Measurements from ENCODE around the gene FAM171A1.
"Not testable (repeated sequence)": the region's sequence is repeated elsewhere in the genome, so short reads cannot be mapped to it uniquely, and the experiment has no call there.

FAM171A1 gene

DNA sequence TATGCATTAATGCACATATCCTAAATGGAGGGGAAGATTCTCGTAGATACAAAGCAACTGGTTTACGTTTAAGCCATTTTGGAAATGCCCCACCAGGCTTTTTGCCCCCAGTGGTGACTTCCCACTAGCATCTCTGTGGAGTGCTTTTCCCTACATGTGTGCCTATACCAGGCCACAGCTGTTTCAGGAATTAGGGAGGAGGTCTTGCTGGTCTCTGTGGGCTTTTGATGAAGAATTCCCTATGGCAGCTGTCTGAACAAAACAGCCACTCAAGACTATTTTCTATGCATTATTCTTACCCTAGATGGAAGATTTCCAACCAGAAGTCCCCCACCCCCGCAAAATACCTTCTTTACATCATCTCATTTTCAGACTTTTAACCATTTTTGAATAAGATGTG is 150.6 kb downstream of the FAM171A1 start:
- H3K4me3 ChIP-seq (ENCODE audit: low read depth, low read length): no peak overlapping the region

DNA sequence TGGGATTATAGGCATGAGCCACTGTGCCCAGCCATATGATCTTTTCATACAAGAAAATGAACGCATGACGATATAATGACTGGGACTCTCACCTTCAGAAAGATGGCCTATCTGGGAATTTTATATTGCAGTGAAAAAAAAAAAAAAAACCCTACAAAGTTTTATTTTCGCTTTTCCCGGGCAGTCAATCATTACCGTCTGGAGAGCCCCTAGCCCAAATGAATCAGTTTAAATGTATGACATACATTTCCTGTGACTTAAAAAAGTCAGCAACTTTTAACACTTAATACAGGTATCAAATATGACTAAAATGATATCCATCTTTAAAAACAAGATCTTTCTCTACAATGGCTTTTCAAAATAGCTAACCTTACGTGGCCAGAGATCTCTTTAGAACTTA is 154.4 kb downstream of the FAM171A1 start:
- H3K4me3 ChIP-seq (ENCODE audit: low read depth, low read length): no peak overlapping the region

DNA sequence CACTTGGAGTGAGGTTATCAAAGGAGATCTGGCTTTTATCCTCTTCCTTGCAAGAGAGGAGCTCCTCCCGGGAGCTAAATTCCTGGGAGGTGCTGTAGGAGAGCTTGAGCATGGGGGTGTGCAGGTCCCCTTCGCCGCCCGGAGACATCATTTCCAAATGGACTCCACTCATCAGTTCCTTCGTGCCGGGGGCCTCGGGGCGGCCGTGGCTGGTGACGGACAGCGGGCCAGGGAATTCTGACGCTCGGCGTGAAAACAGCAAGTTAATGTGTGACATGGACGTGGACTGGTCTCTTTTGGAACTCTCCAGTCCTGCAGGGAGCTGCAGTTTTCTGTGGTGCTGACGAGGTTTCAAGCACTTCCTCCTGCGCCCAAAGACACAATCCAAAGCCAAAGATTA is 156.9 kb downstream of the FAM171A1 start:
- no peak overlapping the region for H3K4me3 ChIP-seq (ENCODE audit: low read depth, low read length)

DNA sequence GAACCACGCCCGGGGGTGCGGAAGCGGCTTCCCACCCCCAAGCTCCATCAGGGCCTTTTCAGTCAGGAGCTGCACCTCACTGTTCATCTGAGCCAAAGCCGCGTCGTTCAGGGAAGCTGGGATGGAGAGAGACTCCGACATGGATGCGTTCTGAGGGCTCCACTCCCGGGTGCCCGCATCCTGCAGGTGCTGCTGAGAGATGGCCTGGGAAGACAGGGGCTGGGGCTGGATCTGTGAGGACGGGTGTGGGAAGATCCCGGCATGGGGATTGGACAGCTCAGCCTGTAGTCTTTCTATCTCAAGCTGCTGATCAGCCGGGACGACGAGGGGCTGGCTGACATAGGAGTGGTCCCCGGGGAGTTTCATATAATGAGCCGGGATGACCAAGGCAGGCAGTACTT is 157.6 kb downstream of the FAM171A1 start:
- H3K4me3 ChIP-seq (ENCODE audit: low read depth, low read length): no peak overlapping the region

DNA sequence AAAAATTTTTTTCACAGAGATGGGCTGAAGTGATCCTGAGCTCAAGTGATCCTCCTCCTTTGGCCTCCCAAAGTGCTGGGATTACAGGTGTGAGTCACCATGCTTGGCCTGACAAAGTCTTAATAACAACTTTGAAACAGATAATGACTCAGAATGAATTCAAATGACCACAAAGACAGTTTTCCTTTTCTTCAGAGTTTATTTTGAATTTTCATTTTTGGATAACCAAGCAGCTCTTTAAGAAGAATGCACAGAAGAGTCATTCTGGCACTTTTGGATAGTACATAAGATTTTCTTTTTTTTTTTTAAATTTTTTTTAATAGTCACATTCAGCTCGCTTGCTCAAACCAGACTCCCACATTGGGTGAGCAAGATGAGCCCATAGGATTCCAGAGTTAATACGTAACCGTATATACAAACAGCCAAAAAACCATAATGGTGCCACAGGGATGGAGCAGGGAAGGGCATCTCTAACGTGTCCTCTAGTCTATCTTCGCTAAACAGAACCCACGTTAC is 159.6 kb downstream of the FAM171A1 start:
- H3K4me3 ChIP-seq (ENCODE audit: low read depth, low read length): no peak overlapping the region

DNA sequence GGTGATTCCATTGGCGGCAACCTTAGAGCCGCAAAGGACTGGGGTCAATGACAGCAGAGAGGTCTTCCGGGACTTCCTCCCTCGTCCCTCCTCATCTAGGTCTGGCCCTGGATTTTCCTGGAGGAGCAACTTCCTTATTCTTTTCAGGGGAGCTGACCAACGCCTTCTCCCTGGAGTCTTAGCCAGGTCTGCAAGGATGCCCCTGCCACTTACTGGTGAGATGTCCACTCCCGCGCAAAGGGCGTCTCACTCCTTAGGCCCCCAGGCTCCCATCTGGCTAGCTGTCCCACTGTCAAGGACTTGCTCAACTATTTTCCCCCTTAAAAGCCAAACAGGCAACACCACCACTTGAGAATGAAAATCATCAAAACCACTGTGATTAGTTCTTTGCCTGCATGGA is 160.6 kb downstream of the FAM171A1 start:
- no peak overlapping the region for H3K4me3 ChIP-seq (ENCODE audit: low read depth, low read length)

DNA sequence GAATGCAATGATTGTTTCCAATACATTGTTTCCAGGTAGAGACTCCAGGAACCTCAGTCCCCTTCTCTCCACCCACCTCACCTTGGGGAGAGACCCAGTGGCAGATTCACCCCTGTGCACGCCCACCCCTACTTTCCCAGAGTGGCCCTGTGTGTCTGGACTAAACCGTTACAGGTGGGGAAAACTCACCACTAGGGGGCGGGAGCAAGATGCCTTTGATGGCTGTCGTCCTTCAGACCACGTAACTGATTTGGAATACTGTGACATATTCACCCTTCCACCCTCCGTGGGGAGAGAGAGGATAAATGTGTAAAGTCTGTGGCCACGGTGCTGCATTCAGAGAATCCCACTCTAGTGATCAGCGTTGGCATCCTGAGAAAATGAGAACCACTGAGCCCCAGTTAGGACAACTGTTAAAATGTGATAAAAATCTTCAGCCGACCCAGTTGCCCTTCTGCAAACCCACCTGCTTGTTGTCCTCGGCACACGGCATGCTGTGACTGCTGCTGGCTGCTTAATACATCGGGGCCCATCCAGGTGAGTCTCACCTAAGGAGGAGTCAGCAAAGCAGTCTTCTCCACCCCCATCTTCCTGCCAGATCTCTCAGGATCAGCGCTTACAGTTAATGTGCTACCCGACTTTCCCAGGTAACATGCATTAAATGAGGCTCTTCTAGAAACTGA is 161.1 kb downstream of the FAM171A1 start:
- H3K4me3 ChIP-seq (ENCODE audit: low read depth, low read length): no peak overlapping the region

DNA sequence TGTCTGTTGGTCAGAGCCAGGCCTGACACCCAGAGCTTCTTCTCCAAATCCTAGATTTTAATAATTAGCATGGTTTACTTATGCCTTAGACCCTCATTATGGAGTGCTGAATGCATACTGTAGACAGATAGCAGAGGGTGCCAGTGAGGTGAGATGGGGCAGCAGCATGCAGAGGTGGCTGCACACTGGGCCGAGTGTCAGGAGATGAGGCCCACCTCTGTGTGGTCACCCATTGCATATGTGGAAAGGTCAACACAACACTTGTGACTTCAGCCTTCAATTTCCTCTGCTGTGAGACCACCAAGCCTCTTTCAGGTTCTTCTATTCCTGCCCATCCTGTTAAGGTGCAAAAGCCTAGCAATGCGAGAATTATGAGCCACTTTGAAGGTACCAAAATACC is 162.9 kb downstream of the FAM171A1 start:
- no peak overlapping the region for H3K4me3 ChIP-seq (ENCODE audit: low read depth, low read length)

DNA sequence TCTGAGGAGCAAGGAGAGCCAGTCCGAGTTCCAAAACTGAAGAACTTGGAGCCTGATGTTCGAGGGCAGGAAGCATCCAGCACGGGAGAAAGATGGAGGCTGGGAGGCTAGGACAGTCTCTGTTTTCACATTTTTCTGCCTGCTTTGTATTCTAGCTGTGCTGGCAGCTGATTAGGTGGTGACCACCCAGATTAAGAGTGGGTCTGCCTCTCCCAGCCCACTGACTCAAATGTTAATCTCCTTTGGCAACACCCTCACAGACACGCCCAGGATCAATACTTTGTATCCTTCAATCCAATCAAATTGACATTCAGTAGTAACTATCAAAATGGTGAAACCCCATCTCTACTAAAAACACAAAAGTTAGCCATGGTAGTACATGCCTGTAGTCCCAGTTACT is 163.7 kb downstream of the FAM171A1 start:
- not testable (repeated sequence) for H3K4me3 ChIP-seq (ENCODE audit: low read depth, low read length)

DNA sequence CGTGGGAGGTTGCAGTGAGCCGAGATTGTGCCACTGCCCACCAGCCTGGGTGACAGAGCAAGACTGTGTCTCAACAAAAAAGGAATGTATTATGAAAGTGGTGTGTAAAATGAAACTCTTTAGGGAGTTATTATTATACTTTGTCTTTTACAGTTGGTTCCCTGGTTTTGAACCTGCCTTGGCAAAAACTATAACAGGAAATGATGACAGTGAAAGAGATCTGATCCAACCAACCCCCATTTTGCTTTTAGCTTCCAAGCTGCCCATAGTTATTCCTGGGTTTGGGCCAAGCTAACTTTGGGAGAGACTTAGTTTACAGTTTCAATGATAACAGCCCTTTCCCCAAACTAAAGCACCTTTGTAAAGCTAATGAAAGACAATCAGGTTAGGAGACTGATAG is 168.4 kb downstream of the FAM171A1 start:
- no peak overlapping the region for H3K4me3 ChIP-seq (ENCODE audit: low read depth, low read length)

DNA sequence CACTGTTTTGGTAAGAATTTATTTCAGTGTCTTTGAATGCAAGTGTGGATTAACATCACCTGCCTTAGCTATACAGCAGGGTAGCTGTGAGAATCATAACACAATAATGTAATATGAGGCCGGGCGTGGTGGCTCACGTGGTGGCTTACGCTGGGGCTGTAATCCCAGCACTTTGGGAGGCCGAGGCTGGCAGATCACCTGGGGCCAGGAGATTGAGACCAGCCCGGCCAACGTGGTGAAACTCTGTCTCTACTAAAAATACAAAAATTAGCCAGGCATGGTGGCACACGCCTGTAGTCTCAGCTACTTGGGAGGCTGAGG is 168.8 kb downstream of the FAM171A1 start:
- not testable (repeated sequence) for H3K4me3 ChIP-seq (ENCODE audit: low read depth, low read length)

DNA sequence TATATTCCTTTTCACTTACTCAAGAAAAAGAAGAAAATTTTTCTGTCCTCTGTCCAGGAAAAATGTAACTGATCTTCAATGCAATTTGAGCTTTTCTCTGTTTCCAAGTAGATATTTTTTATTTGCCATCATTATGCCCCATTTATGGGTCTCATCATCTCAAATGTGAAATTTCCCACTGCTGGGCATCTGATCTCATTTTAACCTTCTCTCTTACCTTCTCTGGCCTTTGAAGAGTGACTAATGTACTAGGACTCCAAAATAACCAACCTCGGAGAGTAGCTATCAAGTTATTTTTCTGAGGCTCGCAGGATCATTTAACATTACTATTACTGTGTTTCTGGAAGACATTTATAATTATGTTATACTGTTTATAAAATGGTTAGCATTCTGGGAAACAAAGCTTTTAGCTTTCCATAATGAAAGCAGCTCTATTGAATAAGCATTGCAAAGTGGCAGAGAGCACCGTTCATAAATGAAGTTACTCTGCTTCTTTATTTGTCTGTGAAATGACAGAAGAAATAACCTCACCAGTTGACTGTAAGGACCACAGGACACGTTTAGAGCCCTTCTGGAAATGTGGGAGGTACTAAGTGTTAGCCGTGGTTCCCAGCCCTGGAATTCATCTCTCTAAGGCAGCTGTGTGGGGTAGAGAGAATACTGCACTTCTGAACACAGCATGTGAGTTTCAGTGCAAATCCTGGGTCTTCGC is 169.3 kb downstream of the FAM171A1 start:
- H3K4me3 ChIP-seq (ENCODE audit: low read depth, low read length): no peak overlapping the region

DNA sequence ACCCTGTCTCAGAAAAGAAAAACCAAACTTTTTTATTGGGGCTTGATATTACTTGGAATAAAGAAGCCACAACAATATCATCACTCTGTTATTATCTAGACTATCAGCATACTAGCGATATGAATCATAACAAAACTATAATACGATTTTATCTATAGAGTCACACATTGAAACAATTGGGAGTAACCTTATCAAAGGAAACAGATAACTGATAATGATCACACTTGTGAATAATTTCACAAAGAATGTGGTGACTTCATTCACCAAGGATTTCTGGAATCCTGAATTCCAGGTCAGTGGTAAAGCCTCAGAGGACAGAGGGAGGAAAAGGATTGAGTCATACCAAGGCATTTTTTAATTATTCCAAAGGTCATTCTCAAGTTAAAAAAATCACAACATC is 170.5 kb downstream of the FAM171A1 start:
- no peak overlapping the region for H3K4me3 ChIP-seq (ENCODE audit: low read depth, low read length)

DNA sequence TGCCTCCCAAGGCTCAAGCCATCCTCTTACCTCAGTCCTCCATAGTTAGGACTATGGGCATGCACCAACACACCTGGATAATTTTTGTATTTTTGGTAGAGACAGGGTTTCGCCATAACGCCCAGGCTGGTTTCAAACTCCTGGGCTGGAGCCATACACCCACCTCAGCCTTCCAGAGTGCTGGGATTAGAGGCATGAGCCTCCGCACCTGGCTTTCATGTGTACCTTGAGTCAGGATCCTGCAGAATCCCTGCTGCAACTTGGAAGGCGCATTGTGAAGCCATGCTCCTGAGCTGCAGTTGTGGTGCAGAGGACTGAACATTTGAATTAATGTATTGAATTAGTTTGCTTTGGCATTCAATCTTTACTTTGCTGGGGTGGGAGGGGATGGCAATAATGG is 173.2 kb downstream of the FAM171A1 start:
- H3K4me3 ChIP-seq (ENCODE audit: low read depth, low read length): no peak overlapping the region

DNA sequence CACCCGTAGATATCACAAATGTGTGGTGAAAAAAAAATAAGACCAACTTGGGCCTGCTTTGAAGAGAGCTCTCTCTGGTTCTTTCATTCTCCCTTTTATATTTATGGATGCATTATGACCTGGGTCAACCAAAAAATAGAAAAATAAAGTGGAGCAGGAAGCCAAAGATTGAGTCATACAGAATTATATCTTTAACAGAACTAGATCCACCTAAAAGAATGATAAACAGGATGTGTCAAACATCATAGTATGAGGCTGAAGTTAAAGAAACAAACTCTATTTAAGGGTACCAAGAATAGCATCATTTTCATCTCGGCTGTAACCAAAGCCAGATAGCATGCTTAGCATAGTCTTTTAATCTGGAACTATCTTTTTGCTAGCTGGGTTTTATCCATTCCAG is 173.8 kb downstream of the FAM171A1 start:
- H3K4me3 ChIP-seq (ENCODE audit: low read depth, low read length): no peak overlapping the region

DNA sequence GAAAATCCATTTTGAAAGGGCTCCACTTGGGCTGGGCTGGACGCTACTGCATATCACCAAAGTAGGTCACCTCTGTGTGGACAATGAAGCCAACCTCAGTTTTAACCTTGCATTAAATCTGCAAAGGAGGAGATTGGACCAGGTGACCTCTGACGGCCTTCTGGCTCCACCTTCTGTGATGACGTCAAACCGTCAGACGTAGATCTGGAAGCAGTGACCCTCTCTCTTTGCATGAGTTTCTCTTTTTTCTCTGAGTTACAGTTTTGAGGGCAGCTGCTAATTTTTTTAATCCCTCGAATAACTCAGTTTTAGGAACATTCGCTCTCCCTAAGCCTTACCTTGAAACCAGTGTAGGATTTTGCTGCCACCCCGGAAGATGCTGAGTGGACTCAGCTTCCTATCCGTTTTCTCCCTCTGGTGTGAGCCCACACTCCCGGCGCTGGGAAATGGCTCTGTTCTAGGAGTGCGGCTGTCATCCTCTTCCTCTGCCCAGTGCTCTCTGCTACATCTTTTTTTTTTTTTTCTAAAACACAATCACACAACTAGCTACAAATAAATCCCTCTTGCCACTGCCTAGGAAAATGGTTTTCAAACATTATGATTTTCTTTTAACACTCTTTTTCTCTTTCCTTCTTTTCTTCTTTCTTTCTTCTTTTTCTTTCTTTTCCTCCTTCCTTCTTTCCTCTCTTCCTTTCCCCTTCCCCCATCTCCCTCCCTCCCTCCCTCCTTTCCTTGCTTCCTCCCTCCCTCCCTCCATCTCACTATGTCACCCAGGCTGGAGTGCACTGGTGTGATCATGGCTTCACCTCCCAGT is 174.9 kb downstream of the FAM171A1 start:
- no peak overlapping the region for H3K4me3 ChIP-seq (ENCODE audit: low read depth, low read length)

DNA sequence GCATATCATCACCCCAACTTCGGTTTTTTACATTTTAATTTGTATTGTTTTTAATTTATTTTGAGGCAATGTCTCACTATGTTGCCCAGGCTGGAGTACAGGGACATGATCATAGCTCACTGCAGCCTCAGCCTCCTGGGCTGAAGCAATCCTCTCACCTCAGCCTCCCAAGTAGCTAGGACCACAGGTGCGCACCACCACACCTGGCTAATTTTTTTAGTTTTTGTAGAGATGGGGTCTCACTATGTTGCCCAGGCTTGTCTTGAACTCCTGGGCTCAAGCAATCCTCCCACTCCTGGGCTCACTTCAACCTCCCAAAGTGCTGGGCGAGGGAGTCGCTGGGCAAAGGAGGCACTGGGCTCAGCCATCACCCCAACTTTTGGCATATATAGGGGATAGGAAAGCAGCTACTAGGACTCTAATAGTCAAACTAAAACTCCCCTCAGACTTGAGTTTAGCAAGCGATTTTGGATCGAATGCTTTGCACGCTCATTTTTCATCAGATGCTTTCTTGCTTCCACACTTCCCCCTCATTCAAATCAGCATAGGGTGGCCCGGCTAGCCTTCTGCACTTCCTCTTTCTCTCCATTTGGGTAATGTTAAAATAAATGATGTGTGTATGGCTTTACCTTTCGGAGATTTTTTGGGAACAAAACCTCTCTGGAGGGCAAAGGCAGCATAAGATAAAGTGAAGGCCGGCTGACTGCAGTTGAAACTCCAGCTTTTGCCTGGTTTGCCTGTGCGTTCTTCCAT is 181.8 kb downstream of the FAM171A1 start:
- no peak overlapping the region for H3K4me3 ChIP-seq (ENCODE audit: low read depth, low read length)

DNA sequence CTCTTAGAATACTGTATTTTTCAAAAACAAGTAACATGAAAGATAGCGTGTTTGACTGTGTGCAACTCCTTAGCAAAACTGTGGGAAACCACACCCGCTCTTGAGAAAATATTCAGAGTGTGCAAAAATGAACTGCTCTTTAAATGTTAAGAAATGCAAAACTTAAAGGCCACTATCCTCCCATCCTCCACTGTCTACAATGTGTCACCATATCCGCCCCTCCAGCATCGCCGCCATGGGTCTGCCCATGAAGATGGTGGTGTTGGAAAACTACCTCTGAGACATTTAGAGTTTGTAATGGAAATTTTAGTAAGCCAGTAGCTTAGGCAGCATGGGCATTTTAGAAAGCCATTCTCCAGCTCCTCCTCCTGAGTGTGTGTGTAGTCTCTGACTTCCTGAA is 182.5 kb downstream of the FAM171A1 start:
- no peak overlapping the region for H3K4me3 ChIP-seq (ENCODE audit: low read depth, low read length)

DNA sequence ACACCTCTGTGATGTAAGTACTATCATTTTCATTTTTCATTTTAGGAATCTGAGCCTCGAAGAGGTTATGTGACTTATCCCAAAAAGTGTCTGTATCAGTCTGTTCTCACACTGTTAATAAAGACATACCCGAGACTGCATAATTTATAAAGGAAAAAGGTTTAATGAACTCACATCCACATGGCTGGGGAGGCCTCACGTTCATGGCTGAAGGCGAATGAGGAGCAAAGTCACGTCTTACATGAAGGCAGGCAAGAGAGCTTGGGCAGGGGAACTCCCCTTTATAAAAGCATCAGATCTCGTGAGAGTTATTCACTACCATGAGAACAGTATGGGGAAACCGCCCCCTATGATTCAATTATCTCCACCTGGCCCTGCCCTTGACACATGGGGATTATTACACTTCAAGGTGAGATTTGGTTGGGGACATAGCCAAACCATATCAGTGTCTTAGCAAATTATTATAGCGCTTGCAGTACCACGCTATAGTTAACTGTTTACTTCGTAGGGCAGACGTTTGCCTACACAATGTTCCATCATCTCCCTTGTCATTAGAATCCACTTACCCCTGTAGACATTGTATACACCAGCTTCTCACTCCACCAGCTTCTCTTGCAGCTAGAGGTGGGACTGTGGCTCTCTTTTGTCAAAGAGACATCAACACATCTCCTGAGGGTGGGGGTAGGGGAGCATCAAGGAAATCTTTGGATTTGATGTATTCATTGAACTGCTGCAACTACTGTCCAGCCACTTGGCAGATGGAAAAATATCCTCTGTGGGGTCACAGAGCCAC is 187.2 kb downstream of the FAM171A1 start:
- no peak overlapping the region for H3K4me3 ChIP-seq (ENCODE audit: low read depth, low read length)

DNA sequence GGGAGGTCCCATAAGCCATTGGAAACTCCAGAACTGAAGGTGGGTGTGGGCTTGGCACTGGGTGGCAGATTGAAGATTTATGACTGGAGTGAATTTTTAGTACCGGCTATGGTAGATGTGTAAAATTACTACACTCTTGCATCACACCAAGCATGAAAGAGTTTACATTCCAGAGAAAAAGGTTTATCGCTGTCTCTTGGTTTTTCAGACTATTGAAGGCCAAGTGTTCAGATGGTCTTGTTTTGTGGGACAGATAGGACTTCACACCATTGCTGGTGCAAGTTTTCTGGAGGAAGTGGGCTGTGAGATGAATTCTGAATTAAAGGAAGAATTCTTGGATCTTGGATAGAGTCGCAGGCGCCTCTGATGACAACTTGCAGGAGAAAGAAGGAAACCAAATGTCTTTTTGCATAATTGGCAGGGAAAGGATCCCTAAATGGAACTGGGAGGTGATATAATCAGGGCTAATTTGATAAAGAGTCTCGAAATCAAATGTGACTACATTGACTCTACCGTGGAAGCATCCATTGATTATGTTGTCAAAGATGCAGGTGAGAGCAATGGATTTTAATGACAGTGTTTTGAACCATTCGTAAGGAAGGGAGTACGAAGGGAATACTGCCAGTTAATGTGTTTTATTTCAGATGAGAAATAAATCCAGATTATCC is 188.4 kb downstream of the FAM171A1 start:
- H3K4me3 ChIP-seq (ENCODE audit: low read depth, low read length): no peak overlapping the region

Data from iPS-11a (cell line).